Hepatocyte (in vitro differentiated cells): Measurements from ENCODE around the gene DNAH17.

Experiments
- CTCF ChIP-seq: fragments of 200-600 bp; sonication (generic); IDR thresholded peaks from 2 replicates; pipeline ENCODE4 v1.5.1; 2016; ENCODE audit warnings: antibody characterized with exemption, mild to moderate bottlenecking; ENCODE audit not compliant: poor library complexity
- EZH2phosphoT487 ChIP-seq: fragments of 200-600 bp; sonication (generic); IDR thresholded peaks from one replicate; pipeline ENCODE4 v1.6.1; 2018; ENCODE audit warnings: antibody characterized with exemption, mild to moderate bottlenecking, low read depth, moderate library complexity; ENCODE audit not compliant: unreplicated experiment, severe bottlenecking

DNA sequence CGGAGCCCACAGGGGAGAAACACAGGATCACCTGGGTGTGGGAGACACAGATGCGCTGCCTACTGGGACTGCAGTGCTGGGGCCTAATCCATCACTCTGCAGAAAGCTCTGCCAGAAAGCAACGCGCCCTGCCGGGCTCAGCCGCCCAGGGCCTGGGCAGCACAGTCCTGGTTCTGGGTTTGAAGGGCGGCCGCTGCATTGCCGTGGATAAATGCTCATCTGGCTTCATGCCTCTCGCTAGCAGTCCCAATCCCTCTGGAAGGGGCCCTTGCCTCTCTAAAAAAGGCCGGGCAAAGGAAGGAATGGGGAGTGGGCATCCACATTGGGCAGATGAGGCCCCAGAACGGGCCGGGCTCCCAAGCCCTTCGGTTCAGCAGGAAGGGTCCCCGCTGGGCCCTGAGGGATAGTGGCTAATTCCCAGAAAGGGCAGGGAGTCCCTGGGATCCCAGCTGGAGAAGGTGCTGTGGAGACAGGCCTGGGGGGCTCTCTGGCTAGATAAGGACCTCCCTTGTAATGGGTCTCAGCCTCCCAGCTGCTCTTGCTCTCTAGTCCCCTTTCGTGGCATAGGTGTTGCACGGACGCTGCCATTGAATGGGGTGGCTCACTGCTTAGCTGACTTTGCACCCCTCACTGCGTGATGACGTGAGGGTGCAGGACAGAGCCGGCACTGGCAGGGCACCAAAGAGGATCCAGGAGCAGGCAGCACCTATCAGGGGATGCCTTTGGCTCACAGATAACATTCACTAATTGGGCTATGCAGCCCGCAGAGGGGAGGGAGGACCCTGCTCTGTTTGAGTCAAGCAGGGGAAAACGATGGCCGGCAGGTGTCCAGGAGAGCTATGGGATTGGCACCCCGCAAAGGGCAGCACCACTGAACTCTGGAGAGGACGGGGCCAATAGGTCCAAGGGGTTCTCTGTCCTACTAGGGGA lies 110.1 kb downstream of the DNAH17 start:
- no peak for TF ChIP-seq EZH2phosphoT487
- TF ChIP-seq CTCF = no peak
